MM.1S (cell line): ENCODE measurements around the gene HEMK1.

ENCODE experiments used
- DNase-seq: peaks from one replicate; pipeline ENCODE4 v3.0.0-alpha.2; 2015
- H2AFZ ChIP-seq: fragments of 300-600 bp; sonication (generic); 2 replicates; pipeline ENCODE4 v1.6.0; 2016; ENCODE audit warnings: antibody characterized with exemption, low read length
- H3F3A ChIP-seq: fragments of 300-600 bp; sonication (generic); 2 replicates; pipeline ENCODE4 v1.6.1; 2016; ENCODE audit warnings: mild to moderate bottlenecking, antibody characterized with exemption, low read length, moderate library complexity, mixed read lengths; ENCODE audit not compliant: insufficient read depth
- H3K27ac ChIP-seq: fragments of 300-600 bp; sonication (generic); 2 replicates; pipeline ENCODE4 v1.5.1; 2016; ENCODE audit warnings: mild to moderate bottlenecking, low read length
- H3K27me3 ChIP-seq: fragments of 300-600 bp; sonication (generic); replicated peaks from 2 replicates; pipeline ENCODE4 v1.6.0; 2016; ENCODE audit warnings: low read length; ENCODE audit not compliant: insufficient read depth
- H3K36me3 ChIP-seq: fragments of 300-600 bp; sonication (generic); replicated peaks from 2 replicates; pipeline ENCODE4 v1.6.1; 2016; ENCODE audit warnings: mild to moderate bottlenecking, low read length, mixed read lengths; ENCODE audit not compliant: insufficient read depth
- H3K4me1 ChIP-seq: fragments of 300-600 bp; sonication (generic); 2 replicates; pipeline ENCODE4 v1.6.1; 2016; ENCODE audit warnings: low read length, mixed read lengths
- H3K4me2 ChIP-seq: fragments of 300-600 bp; sonication (generic); 2 replicates; pipeline ENCODE4 v1.6.0; 2016; ENCODE audit warnings: low read depth, low read length
- H3K4me3 ChIP-seq: fragments of 300-600 bp; sonication (generic); 2 replicates; pipeline ENCODE4 v1.5.1; 2016; ENCODE audit warnings: low read length, mixed read lengths
- H3K79me2 ChIP-seq: fragments of 300-600 bp; sonication (generic); 2 replicates; pipeline ENCODE4 v1.6.1; 2016; ENCODE audit warnings: mixed run types, low read length, mixed read lengths
- H3K9ac ChIP-seq: fragments of 300-600 bp; sonication (generic); 2 replicates; pipeline ENCODE4 v1.6.1; 2016; ENCODE audit warnings: low read length, mixed read lengths
- H3K9me2 ChIP-seq: fragments of 300-600 bp; sonication (generic); replicated peaks from 2 replicates; pipeline ENCODE4 v1.6.1; 2016; ENCODE audit warnings: mild to moderate bottlenecking, low read length, mixed read lengths; ENCODE audit not compliant: insufficient read depth
- H3K9me3 ChIP-seq: fragments of 300-600 bp; sonication (generic); replicated peaks from 2 replicates; pipeline ENCODE4 v1.6.1; 2016; ENCODE audit warnings: mild to moderate bottlenecking, low read length, mixed read lengths; ENCODE audit not compliant: insufficient read depth
- H4K20me1 ChIP-seq: fragments of 300-600 bp; sonication (generic); 2 replicates; pipeline ENCODE4 v1.6.1; 2016; ENCODE audit warnings: mild to moderate bottlenecking, low read length, moderate library complexity, mixed read lengths; ENCODE audit not compliant: insufficient read depth
- EZH2 ChIP-seq: fragments of 300-600 bp; sonication (generic); optimal IDR thresholded peaks from 2 replicates; pipeline ENCODE3; 2017; ENCODE audit warnings: low read depth, mild to moderate bottlenecking, antibody characterized with exemption, low read length, mixed read lengths
- EZH2phosphoT487 ChIP-seq: fragments of 300-600 bp; sonication (generic); IDR thresholded peaks from 2 replicates; pipeline ENCODE4 v1.6.1; 2018; ENCODE audit warnings: antibody characterized with exemption, low read length
- TF ChIP-seq, protein P1 (sequence below): fragments of 300-600 bp; sonication (generic); IDR thresholded peaks from 2 replicates; pipeline ENCODE4 v1.5.1; 2016; ENCODE audit warnings: antibody characterized with exemption, low read length, mixed read lengths

Gene HEMK1

DNA sequence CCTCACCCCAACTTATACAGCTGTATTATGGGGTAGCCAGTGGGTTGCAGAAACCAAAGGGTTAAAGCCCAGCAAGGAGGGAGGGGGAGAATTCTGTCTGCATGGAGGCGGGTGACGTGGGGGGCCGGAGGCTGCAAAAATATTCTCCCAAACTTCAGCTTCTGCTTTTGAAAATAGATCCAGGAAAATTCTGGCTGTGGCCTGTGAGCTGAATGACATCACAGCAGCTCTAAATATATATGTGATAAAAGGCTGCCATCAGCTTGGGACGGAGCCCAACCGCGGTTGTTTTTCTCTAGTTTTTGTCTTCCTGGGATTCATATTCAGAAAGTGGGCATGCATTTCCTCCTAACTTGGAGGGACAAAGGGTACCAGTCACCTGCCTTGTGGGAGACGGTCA, 75.2 kb downstream of the HEMK1 start:
- DNase-seq = no peak
- Histone ChIP-seq H3K36me3 (no peaks in the 10 kb centered on the region), H3K9me3 (no peaks in the 10 kb centered on the region), H2AFZ (no peak overlapping the region), H3K9me2 (no peaks in the 10 kb centered on the region), H3K27me3 (no peaks in the 10 kb centered on the region), H3K9ac (no peak overlapping the region), H3K4me1 (no peaks in the 10 kb centered on the region), H3K27ac (no peak overlapping the region), H4K20me1 (no peaks in the 10 kb centered on the region), H3K4me3 (no peak overlapping the region), H3K4me2 (no peak overlapping the region), H3K79me2 (no peaks in the 10 kb centered on the region), H3F3A (no peaks in the 10 kb centered on the region)
- TF ChIP-seq EZH2phosphoT487 (no peak), EZH2 (no peak)
- TF ChIP-seq, protein P1, sequence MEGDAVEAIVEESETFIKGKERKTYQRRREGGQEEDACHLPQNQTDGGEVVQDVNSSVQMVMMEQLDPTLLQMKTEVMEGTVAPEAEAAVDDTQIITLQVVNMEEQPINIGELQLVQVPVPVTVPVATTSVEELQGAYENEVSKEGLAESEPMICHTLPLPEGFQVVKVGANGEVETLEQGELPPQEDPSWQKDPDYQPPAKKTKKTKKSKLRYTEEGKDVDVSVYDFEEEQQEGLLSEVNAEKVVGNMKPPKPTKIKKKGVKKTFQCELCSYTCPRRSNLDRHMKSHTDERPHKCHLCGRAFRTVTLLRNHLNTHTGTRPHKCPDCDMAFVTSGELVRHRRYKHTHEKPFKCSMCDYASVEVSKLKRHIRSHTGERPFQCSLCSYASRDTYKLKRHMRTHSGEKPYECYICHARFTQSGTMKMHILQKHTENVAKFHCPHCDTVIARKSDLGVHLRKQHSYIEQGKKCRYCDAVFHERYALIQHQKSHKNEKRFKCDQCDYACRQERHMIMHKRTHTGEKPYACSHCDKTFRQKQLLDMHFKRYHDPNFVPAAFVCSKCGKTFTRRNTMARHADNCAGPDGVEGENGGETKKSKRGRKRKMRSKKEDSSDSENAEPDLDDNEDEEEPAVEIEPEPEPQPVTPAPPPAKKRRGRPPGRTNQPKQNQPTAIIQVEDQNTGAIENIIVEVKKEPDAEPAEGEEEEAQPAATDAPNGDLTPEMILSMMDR = no peak

DNA sequence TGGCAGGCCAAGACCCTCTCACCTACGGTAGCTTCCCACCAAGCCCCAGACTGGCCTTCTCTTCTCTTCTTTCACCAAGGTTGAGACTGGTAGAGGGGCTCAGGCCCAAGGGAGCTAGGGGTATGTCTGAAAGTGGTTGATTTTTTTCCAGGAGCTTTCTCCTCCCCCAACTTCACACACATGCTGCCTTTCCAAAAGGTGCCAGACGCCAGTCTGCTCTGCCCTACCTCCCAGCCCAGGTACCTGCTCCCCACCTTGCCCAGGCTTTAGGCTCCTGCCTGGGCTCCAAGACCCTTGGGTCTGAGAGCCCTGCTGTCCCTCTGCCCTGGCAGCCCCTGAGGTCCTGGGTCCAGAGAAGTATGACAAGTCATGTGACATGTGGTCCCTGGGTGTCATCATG, 76.1 kb downstream of the HEMK1 start:
- H4K20me1 ChIP-seq = no peaks in the 10 kb centered on the region
- no peak overlapping the region for H3K9ac ChIP-seq
- H3K4me2 ChIP-seq = no peak overlapping the region
- no peaks in the 10 kb centered on the region for H3K79me2 ChIP-seq
- TF ChIP-seq, protein P1 = no peak
- TF ChIP-seq EZH2phosphoT487 = no peak
- no peak for TF ChIP-seq EZH2
- no peaks in the 10 kb centered on the region for H3K36me3 ChIP-seq
- H2AFZ ChIP-seq = no peak overlapping the region
- no peaks in the 10 kb centered on the region for H3K9me3 ChIP-seq
- no peak overlapping the region for H3K4me3 ChIP-seq
- no peaks in the 10 kb centered on the region for H3K9me2 ChIP-seq
- DNase-seq = no peak
- no peaks in the 10 kb centered on the region for H3F3A ChIP-seq
- H3K27me3 ChIP-seq = no peaks in the 10 kb centered on the region
- no peaks in the 10 kb centered on the region for H3K4me1 ChIP-seq
- H3K27ac ChIP-seq = no peak overlapping the region
